GM12801 (cell line): ENCODE measurements around the gene ZFAND3.

Experiments used
- CTCF ChIP-seq: IDR thresholded peaks from one replicate; pipeline ENCODE4 v1.5.1; 2011; ENCODE audit warnings: control low read depth; ENCODE audit not compliant: insufficient read length; ENCODE audit errors: extremely low read depth

Gene ZFAND3

GRCh38 chr6:37985355-37985754, 165.8 kb downstream of the ZFAND3 start:
- TF ChIP-seq CTCF = no peak

- no peak for TF ChIP-seq CTCF
These were observed 167.5 kb downstream of the ZFAND3 start for GRCh38 chr6:37987018-37987417.

- no peak for TF ChIP-seq CTCF
These were observed 168.0 kb downstream of the ZFAND3 start for GRCh38 chr6:37987559-37987958.

DNA sequence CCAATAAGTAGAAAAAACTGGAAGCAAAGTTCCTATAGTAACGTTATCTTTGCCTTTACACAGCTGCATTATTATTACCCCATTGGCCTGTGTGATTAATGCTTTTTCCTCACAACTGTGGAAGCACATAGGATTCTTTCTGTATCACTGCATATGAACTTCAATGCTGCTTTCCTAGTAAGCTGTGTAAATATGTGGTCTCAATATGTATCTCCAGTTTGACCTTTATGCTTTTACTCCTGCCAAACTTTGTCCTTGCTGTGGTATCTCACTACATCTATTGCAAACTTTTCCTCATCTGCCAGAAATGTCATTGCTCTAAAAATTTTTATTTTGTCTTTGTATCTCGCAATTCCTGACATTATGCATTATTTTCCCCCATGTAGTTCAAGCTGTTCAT, 168.6 kb downstream of the ZFAND3 start:
- TF ChIP-seq CTCF = no peak

DNA sequence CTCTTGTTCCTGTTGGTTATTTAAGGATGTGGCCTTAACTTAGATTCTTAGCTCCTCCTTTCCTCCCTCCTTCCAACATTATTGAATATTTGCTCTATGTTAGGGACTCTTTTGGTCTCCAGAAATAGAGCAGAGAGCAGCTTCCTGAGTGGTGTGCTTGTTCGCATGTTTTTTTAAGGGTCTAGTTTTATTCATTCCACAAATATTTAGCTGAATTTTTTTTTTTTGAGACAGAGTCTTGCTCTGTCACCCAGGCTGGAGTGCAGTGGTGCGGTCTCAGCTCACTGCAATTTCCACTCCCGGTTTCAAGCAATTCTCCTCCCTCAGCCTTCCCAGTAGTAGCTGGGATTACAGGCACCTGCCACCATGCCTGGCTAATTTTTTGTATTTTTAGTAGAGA, 169.2 kb downstream of the ZFAND3 start:
- no peak for TF ChIP-seq CTCF

DNA sequence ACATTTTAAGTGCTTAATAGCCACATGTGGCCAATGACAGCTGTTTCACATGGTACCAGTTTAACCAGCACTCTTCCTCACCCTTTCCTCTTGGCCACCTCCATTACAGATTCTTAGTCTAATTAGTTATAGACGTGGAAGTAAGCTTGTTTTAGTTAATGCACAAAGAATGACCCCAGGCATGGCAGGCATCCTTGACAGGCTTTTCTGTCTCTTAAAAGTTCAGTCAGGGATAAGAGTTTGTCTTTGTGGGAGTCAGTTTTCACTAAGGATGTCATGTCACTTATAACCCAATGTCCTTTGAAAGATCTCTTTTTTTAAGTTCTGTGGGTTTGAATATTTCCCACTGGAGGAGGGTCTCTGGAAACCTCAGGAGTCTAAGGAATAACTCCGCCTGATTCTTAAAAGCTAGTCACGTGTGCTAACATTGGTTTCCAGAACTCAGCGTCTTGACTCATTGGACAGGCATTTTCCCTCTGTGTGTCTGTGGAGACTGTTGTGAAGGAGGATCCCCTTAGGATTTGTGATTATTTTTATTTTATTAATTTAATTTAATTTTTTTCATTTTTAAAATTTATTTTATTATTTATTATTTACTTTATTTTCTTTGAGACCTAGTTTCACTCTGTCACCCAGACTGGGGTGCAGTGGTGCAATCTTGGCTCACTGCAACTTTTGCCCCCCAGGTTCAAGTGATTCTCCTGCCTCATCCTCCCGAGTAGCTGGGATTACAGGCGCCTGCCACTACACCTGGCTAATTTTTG, 171.4 kb downstream of the ZFAND3 start:
- no peak for TF ChIP-seq CTCF

GRCh38 chr6:37992749-37993148, 173.2 kb downstream of the ZFAND3 start:
- no peak for TF ChIP-seq CTCF
